Smooth muscle cell of the brain vasculature (primary cell): Measurements from ENCODE around the gene TRPM8.

Experiments used
- DNase-seq: peaks from one replicate; pipeline ENCODE4 v3.0.0-alpha.2; 2012; ENCODE audit warnings: low read depth, low spot score

Gene TRPM8

GRCh38 chr2:234044157-234044556, 127.0 kb downstream of the TRPM8 start:
- DNase-seq, result no peak

GRCh38 chr2:234046521-234046920, 129.3 kb downstream of the TRPM8 start:
- DNase-seq, result no peak

DNA sequence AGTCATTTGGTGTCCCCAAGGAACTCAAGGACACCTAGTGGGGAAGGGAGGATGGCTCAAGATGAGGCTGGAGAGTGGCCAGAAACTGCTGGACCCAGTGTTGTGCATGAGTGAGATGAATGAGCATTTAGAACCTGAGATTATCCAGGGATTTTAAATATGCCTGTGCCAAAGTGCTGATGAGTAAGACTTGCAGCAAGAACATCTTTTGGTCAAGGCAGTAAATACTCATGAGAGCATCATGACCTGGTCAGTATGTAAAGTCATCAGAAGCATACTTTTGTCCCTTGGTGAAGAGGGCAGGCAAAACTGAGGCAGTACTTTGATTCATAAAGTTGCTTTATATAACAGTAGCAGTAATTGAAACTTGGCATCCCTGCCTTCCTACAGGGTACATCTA, 130.2 kb downstream of the TRPM8 start:
- no peak for DNase-seq

DNA sequence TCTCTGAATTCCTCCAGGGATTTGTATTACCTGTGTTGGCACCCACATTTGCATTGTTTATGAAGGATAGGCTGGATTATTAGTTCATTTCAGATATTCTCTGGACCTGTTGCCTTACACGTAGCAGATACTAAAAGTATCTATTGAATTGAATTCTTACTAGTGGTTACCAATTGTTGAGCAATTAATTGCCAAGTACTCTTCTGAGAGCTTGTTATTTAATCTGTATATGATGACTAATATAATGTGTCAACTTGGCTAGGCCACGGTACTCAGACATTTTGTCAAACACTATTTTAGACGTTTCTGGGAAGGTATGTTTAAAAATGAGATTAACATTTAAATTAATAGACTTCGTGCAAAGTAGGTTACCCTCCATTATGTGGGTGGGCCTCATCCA, 130.9 kb downstream of the TRPM8 start:
- no peak for DNase-seq

GRCh38 chr2:234050455-234051135, 133.4 kb downstream of the TRPM8 start, which contains the start of gene SPP2:
TSS of gene SPP2 (plus strand) at chr2:234050702. CDS start at chr2:234050787, 85 bp downstream.
- DNase-seq, result no peak

DNA sequence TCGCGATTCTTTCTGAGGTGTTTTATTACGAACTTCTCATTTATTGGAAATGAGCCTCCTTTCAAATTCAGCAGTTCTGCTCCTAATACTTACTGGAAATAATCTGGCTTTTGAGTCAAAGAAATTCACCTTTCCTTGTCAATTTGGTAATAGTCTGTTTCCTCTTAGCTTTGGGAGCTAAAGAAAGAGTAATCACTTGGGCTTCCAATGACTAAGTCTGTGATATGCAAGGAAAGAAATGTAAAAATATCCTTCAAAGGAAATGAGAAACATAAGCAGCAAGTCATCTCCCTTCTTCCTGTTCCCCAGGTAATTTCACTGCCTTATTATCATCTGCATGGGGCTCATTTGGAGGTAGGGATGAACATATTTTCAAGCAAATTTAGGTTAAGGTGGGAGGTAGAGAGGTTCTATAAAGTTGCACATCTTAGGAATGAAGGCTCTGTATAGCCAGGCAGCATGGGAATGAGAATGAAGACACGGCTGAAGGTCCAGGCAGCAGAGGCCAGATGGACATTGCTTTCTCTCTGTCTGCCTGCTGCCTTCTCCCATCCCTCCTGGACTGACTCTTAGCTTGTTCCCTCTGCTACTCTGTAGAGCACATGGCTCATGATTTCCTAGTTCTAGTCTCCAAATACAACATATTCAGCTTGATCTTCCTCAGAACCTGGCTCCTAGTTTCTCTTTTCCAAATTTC, 134.3 kb downstream of the TRPM8 start:
- no peak for DNase-seq

DNA sequence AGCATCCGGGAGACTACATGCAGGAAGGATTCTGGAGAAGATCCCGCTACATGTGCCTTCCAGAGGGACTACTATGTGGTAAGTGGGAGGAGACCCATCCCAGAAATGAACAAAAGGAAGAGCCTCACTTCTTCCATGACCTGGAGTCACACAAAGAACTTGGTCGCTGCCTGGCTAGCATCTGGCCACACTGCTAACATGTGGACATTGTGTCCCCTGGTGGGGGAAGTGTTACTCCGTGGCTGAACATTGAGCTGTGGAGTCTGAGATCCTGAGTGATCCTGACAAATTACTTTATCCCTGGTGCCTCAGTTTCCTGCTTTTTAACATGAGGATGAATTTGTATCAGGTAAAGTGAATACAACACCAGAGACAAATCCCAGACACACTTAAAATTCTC, 141.7 kb downstream of the TRPM8 start:
- DNase-seq, result no peak

- no peak for DNase-seq
Measured at GRCh38 chr2:234060236-234060635, 143.1 kb downstream of the TRPM8 start.

GRCh38 chr2:234061624-234062257, 144.6 kb downstream of the TRPM8 start:
- DNase-seq, result no peak

DNA sequence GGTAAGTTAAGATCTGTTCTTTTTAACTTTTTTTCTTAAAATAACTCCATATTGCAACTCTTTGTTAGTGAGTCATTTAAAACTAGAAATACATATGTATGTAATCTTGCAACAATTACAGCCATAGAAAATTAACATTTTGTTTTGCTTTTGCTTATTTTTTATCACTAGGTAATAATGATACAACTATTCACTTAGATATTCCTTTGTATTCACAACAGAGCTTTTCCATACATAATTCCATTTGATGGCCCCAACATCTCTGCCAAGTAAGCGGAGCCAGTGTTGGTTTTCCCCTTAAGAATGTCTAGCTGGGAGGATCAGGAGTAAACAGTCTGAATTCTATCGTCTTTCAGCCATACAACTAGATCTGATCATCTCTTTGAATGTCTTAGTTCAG, 149.4 kb downstream of the TRPM8 start:
- DNase-seq, result no peak
